Fibroblast of lung (primary cell): ENCODE results near the gene CATSPER4. TPM values are rescaled to one million over a fixed set of nuclear protein-coding genes. Genes with fewer than 3 reads are reported as not detected.

Experiments used
- DNase-seq, 2 donors: peaks; one replicate each; pipeline versions ENCODE4 v3.0.0 to v3.0.0-alpha.2; 2010; ENCODE audit warnings: low read depth in 2 of 2
- H2AFZ ChIP-seq: 2 replicates; pipeline ENCODE4 v1.5.1; 2012; ENCODE audit warnings: low read length, control low read depth, inconsistent platforms
- H3K27ac ChIP-seq: 2 replicates; pipeline ENCODE4 v1.5.1; 2011; ENCODE audit warnings: low read length, control low read depth; ENCODE audit not compliant: insufficient read depth
- H3K27me3 ChIP-seq: 2 replicates; pipeline ENCODE4 v1.5.1; 2011; ENCODE audit warnings: mild to moderate bottlenecking, low read length; ENCODE audit not compliant: control insufficient read depth, insufficient read depth
- H3K36me3 ChIP-seq: 2 replicates; pipeline ENCODE4 v1.5.1; 2011; ENCODE audit warnings: low read length; ENCODE audit not compliant: control insufficient read depth, insufficient read depth
- H3K4me1 ChIP-seq: 2 replicates; pipeline ENCODE4 v1.5.1; 2011; ENCODE audit warnings: low read length; ENCODE audit not compliant: control insufficient read depth, insufficient read depth; ENCODE audit errors: extremely low read depth
- H3K4me2 ChIP-seq: 2 replicates; pipeline ENCODE4 v1.5.1; 2011; ENCODE audit warnings: low read length, control low read depth; ENCODE audit not compliant: insufficient read depth; ENCODE audit errors: extremely low read depth
- H3K4me3 ChIP-seq, 4 experiments: fragments of 200-600 bp in 1 of 4; sonication (generic) in 1 of 4; replicated peaks in 1 of 4; 2 replicates each; pipeline ENCODE4 v1.5.1; 2011 to 2016; ENCODE audit warnings: low read length in 4 of 4, low read depth in 3 of 4, mild to moderate bottlenecking in 3 of 4, control low read depth in 2 of 4, inconsistent platforms in 1 of 4, mixed read lengths in 1 of 4; ENCODE audit not compliant: insufficient read depth in 1 of 4; ENCODE audit errors: control extremely low read depth in 1 of 4
- H3K79me2 ChIP-seq: 2 replicates; pipeline ENCODE4 v1.5.1; 2012; ENCODE audit warnings: mild to moderate bottlenecking, low read length, inconsistent platforms; ENCODE audit not compliant: control insufficient read depth, insufficient read depth
- H3K9ac ChIP-seq: 2 replicates; pipeline ENCODE4 v1.5.1; 2011; ENCODE audit warnings: mild to moderate bottlenecking, low read length, control low read depth; ENCODE audit not compliant: insufficient read depth
- H3K9me3 ChIP-seq: 2 replicates; pipeline ENCODE4 v1.5.1; 2012; ENCODE audit warnings: low read depth, low read length; ENCODE audit not compliant: control insufficient read depth, insufficient read depth
- H4K20me1 ChIP-seq: 2 replicates; pipeline ENCODE4 v1.5.1; 2011; ENCODE audit warnings: low read length; ENCODE audit not compliant: control insufficient read depth, insufficient read depth; ENCODE audit errors: extremely low read depth
- CTCF ChIP-seq, 2 donors: IDR thresholded peaks in 1 of 2; conservative IDR thresholded peaks in 1 of 2; 1 replicate in 1 of 2; 2 replicates in 1 of 2; pipeline ENCODE4 v1.5.1; 2011 to 2012; ENCODE audit warnings: low read length in 2 of 2, control low read depth in 1 of 2, inconsistent platforms in 1 of 2, low read depth in 1 of 2, mild to moderate bottlenecking in 1 of 2
- EZH2 ChIP-seq: IDR thresholded peaks from 2 replicates; pipeline ENCODE4 v1.5.1; 2012; ENCODE audit warnings: low read length, control low read depth, mild to moderate bottlenecking; ENCODE audit errors: missing control alignments
- polyA plus RNA-seq, 2 donors: library from polyadenylated mRNA; depleted of rRNA in 1 of 2; stranded (reverse) in 1 of 2; unstranded in 1 of 2; fragments of >200 nt; gene quantifications; 2 replicates each; pipeline ENCODE4 v1.2.1, GENCODE V29; 2011 to 2012; ENCODE audit warnings: missing spikeins in 1 of 2
- total RNA-seq: library from RNA; depleted of rRNA; stranded (reverse); fragments of >200 nt; gene quantifications from 2 replicates; pipeline ENCODE4 v1.2.1, GENCODE V29; 2014

Gene CATSPER4
- total and polyA plus RNA-seq, 2 donors (not counting 1 experiment from before 2014, with no cell fraction given) = not detected

GRCh38 chr1:26188477-26188876 is 1.9 kb upstream of the CATSPER4 start:
- H3K9ac ChIP-seq = no peak overlapping the region
- H3K4me2 ChIP-seq = no peak overlapping the region
- H3K4me3 ChIP-seq = no peak overlapping the region
- no peaks in the 10 kb centered on the region for H3K79me2 ChIP-seq
- H2AFZ ChIP-seq = no peak overlapping the region
- H3K27ac ChIP-seq = no peak overlapping the region
- H3K9me3 ChIP-seq = no peaks in the 10 kb centered on the region
- H3K4me1 ChIP-seq = no peaks in the 10 kb centered on the region
- no peaks in the 10 kb centered on the region for H3K36me3 ChIP-seq
- H4K20me1 ChIP-seq = no peaks in the 10 kb centered on the region
- H3K27me3 ChIP-seq = peaks cover 10% of the 10 kb centered on the region
- TF ChIP-seq EZH2 = no peak
- TF ChIP-seq CTCF (conservative IDR thresholded peaks at IDR 0.05 in 1 of 2, IDR thresholded peaks at IDR 0.05 in 1 of 2; ENCODE audit: low read depth in 1 of 2, low read length in 2 of 2) = no peak
- DNase-seq = no peak

DNA sequence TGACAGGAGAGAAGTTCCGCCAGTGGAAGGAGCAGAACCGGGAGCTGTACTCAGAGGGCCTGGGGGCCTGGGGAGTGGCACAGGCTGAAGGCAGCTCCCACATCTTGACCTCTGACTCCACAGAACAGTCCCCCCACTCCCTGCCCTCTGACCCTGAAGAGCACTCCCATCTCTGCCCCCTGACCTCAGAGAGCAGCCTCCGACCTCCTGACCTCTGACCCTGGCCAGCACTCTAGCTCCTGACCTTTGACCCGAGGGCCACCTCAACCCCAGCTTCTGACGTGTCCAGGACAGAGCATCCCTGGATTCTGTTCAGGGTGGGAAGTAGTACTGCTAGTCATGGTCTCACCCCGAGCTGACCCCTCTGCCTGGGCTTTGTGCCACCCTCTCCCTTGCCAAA is 1.1 kb upstream of the CATSPER4 start:
- Histone ChIP-seq H3K4me2 (no peak overlapping the region), H3K9ac (no peak overlapping the region), H3K79me2 (no peaks in the 10 kb centered on the region), H4K20me1 (no peaks in the 10 kb centered on the region), H3K27ac (no peak overlapping the region), H3K9me3 (no peaks in the 10 kb centered on the region), H3K4me3 (no peak overlapping the region), H3K27me3 (peaks cover 12% of the 10 kb centered on the region), H3K4me1 (no peaks in the 10 kb centered on the region), H3K36me3 (no peaks in the 10 kb centered on the region), H2AFZ (no peak overlapping the region)
- no peak for TF ChIP-seq CTCF (conservative IDR thresholded peaks at IDR 0.05 in 1 of 2, IDR thresholded peaks at IDR 0.05 in 1 of 2; ENCODE audit: low read depth in 1 of 2, low read length in 2 of 2)
- no peak for TF ChIP-seq EZH2
- DNase-seq = no peak

- Histone ChIP-seq H4K20me1 (no peaks in the 10 kb centered on the region), H3K79me2 (no peaks in the 10 kb centered on the region), H3K36me3 (no peaks in the 10 kb centered on the region), H3K4me3 (no peak overlapping the region), H3K4me1 (no peaks in the 10 kb centered on the region), H3K9ac (no peak overlapping the region), H3K9me3 (no peaks in the 10 kb centered on the region), H3K27me3 (peaks cover 12% of the 10 kb centered on the region), H3K4me2 (no peak overlapping the region), H2AFZ (no peak overlapping the region), H3K27ac (no peak overlapping the region)
- no peak for DNase-seq
- TF ChIP-seq EZH2 = no peak
- TF ChIP-seq CTCF (conservative IDR thresholded peaks at IDR 0.05 in 1 of 2, IDR thresholded peaks at IDR 0.05 in 1 of 2; ENCODE audit: low read depth in 1 of 2, low read length in 2 of 2) = no peak
These were observed 589 bp upstream of the CATSPER4 start for GRCh38 chr1:26189751-26190275.
